ENCODE results near the gene CNOT8. TPM values are rescaled to one million over a fixed set of nuclear protein-coding genes. Genes with fewer than 3 reads are reported as not detected.

Gene CNOT8
- total RNA-seq, 1 experiment from 2014 or later: 45.6 TPM

- H3K36me3 Mint-ChIP-seq (ENCODE audit: insufficient read depth in 1 of 3, low read depth in 3 of 3): peaks cover 60 to 93% (median 92%) of the 10 kb centered on the region in 3 experiments
- H3K4me1 ChIP-seq (ENCODE audit: insufficient read depth, low read length): no peaks in the 10 kb centered on the region
These were observed 44.7 kb upstream of the CNOT8 start for GRCh38 chr5:154813736-154814135.

More at GRCh38 chr5:154813736-154814135, 44.7 kb upstream of the CNOT8 start:
- H3K14ac ChIP-seq (ENCODE audit: insufficient read depth, low read length): no peak overlapping the region
- H3K79me2 ChIP-seq (ENCODE audit: insufficient read depth, low read length): no peaks in the 10 kb centered on the region
- no peaks in the 10 kb centered on the region for H3K79me1 ChIP-seq (ENCODE audit: insufficient read depth, low read depth, low read length, poor library complexity, severe bottlenecking)
- H4K5ac ChIP-seq (ENCODE audit: insufficient read length, low read depth, low read length): no peak overlapping the region
- H3K4me3 Mint-ChIP-seq: no peak overlapping the region
- H4K8ac ChIP-seq (replicated peaks; ENCODE audit: insufficient read length, low read depth, low read length): no peak overlapping the region
- no peak overlapping the region for H3K9ac ChIP-seq (ENCODE audit: extremely low read depth, insufficient read length, low read length)
- H2BK120ac ChIP-seq (ENCODE audit: low read depth, low read length, poor library complexity, severe bottlenecking): no peak overlapping the region
- no peak overlapping the region for H2BK5ac ChIP-seq (ENCODE audit: insufficient read length, low read length)
- no peak overlapping the region for H2AK5ac ChIP-seq (ENCODE audit: insufficient read length, low read length)
- no peak overlapping the region for H3K18ac ChIP-seq (ENCODE audit: insufficient read length, low read depth, low read length)
- no peak overlapping the region for H4K91ac ChIP-seq (ENCODE audit: insufficient read length, low read depth, low read length)
- TF ChIP-seq, protein P1, sequence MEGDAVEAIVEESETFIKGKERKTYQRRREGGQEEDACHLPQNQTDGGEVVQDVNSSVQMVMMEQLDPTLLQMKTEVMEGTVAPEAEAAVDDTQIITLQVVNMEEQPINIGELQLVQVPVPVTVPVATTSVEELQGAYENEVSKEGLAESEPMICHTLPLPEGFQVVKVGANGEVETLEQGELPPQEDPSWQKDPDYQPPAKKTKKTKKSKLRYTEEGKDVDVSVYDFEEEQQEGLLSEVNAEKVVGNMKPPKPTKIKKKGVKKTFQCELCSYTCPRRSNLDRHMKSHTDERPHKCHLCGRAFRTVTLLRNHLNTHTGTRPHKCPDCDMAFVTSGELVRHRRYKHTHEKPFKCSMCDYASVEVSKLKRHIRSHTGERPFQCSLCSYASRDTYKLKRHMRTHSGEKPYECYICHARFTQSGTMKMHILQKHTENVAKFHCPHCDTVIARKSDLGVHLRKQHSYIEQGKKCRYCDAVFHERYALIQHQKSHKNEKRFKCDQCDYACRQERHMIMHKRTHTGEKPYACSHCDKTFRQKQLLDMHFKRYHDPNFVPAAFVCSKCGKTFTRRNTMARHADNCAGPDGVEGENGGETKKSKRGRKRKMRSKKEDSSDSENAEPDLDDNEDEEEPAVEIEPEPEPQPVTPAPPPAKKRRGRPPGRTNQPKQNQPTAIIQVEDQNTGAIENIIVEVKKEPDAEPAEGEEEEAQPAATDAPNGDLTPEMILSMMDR (conservative IDR thresholded peaks at IDR 0.05): no peak
- H2BK15ac ChIP-seq (ENCODE audit: low read depth, low read length): no peak overlapping the region
- no peak overlapping the region for H2AFZ ChIP-seq (ENCODE audit: low read length)
- no peak for DNase-seq
- no peaks in the 10 kb centered on the region for H3K23me2 ChIP-seq (ENCODE audit: insufficient read length, low read depth, low read length, poor library complexity, severe bottlenecking)
- 0 out of 7 replicates have a peak overlapping the region, but pooled peaks of 1 of the 3 experiments have one; percentile 39 for H3K27ac Mint-ChIP-seq
- H4K20me1 ChIP-seq (ENCODE audit: control insufficient read depth, insufficient read depth, insufficient read length): no peaks in the 10 kb centered on the region
- no peak overlapping the region for H3K56ac ChIP-seq (ENCODE audit: insufficient read length, low read depth, low read length)
- WGBS (ENCODE audit: extremely low coverage, insufficient read length, low lambda C conversion rate): no CpG with 5 or more reads among the region's 10 CpGs
- H3T11ph ChIP-seq (ENCODE audit: low read length): no peak overlapping the region
- H3K27me3 ChIP-seq (ENCODE audit: insufficient read depth, low read length): no peaks in the 10 kb centered on the region
- peaks cover 0 to 12% of the 10 kb centered on the region in 2 experiments; a peak in 2 of 4 replicates for H3K4me1 Mint-ChIP-seq
- H3K27ac ChIP-seq (ENCODE audit: insufficient read length, low read depth, low read length): no peak overlapping the region
- no peak overlapping the region for H3K4ac ChIP-seq (ENCODE audit: low read depth, low read length)
- no peak overlapping the region for H2BK20ac ChIP-seq (ENCODE audit: low read depth, low read length, poor library complexity, severe bottlenecking)
- no peaks in the 10 kb centered on the region for H3K9me3 ChIP-seq (ENCODE audit: control insufficient read depth, low read depth, low read length)
- no peak overlapping the region for H3K23ac ChIP-seq (ENCODE audit: insufficient read length, low read depth, low read length)
- H3K9me3 Mint-ChIP-seq: no peaks in the 10 kb centered on the region
- H3K4me2 ChIP-seq (ENCODE audit: insufficient read depth, insufficient read length, low read length): no peak overlapping the region
- peaks cover 2% of the 10 kb centered on the region; the same call in 1 of the 2 replicates for H3K27me3 Mint-ChIP-seq (ENCODE audit: low read depth)
- H2BK12ac ChIP-seq (ENCODE audit: insufficient read length, low read depth, low read length): no peak overlapping the region
